Tibial artery (tissue), 4 donors: ENCODE results near the gene CELF4.

Experiments used
- DNase-seq, 2 donors: peaks; one replicate each; pipeline ENCODE4 v3.0.0-alpha.2; 2019
- H3K27ac ChIP-seq, 2 donors: fragments of 200-600 bp; sonication (generic) in 1 of 2; 1 replicate in 1 of 2; 2 replicates in 1 of 2; pipeline ENCODE4 v1.5.1; 2018 to 2019; ENCODE audit warnings: mild to moderate bottlenecking in 1 of 2
- H3K27me3 ChIP-seq, 2 donors: fragments of 200-600 bp; sonication (generic) in 1 of 2; one replicate each; pipeline versions ENCODE4 v1.5.1 to v1.6.0; 2016 to 2019
- H3K36me3 ChIP-seq, 3 donors: fragments of 200-600 bp; sonication (generic) in 2 of 3; one replicate each; pipeline ENCODE4 v1.5.1; 2016 to 2019; ENCODE audit warnings: mild to moderate bottlenecking in 2 of 3
- H3K4me1 ChIP-seq, 4 donors: fragments of 200-600 bp; sonication (generic) in 2 of 4; 1 replicate in 3 of 4; 2 replicates in 1 of 4; pipeline ENCODE4 v1.5.1; 2016 to 2019
- H3K4me3 ChIP-seq, 2 donors: fragments of 200-600 bp; sonication (generic) in 1 of 2; 1 replicate in 1 of 2; 2 replicates in 1 of 2; pipeline ENCODE4 v1.5.1; 2018 to 2019; ENCODE audit warnings: mild to moderate bottlenecking in 2 of 2
- H3K9me3 ChIP-seq, 3 donors: fragments of 200-600 bp; sonication (generic) in 1 of 3; one replicate each; pipeline ENCODE4 v1.5.1; 2016 to 2019
- CTCF ChIP-seq, 2 experiments: fragments of 200-600 bp in 1 of 2; fragments of 450-650 bp in 1 of 2; IDR thresholded peaks; one replicate each; pipeline ENCODE4 v1.5.1; 2017 to 2019; ENCODE audit warnings: antibody characterized with exemption in 2 of 2, mild to moderate bottlenecking in 1 of 2, moderate library complexity in 1 of 2
- intact Hi-C: fragments of 100-400 bp; cut with DNase I; formaldehyde crosslinking; loops from one replicate; pipeline ENCODE4 v1.15.0; 2023; ENCODE audit warnings: low total_unique reads

CELF4 gene

GRCh38 chr18:37538526-37539205, 26.9 kb downstream of the CELF4 start:
- Histone ChIP-seq H3K9me3 (no peaks in the 10 kb centered on the region), H3K4me3 (no peak overlapping the region), H3K36me3 (no peaks in the 10 kb centered on the region), H3K27ac (no peak overlapping the region), H3K4me1 (peaks cover 0 to 5% (median 0%) of the 10 kb centered on the region in 4 donors), H3K27me3 (peaks cover 0 to 83% of the 10 kb centered on the region in 2 donors)
- TF ChIP-seq CTCF (IDR thresholded peaks at IDR 0.05) = no peak
- intact Hi-C loops = loop anchor here (5.0 kb wide), 1 partner anchor 151 kb away; no protein-coding TSS in a partner anchor
- DNase-seq = no peak

GRCh38 chr18:37537868-37538525, 27.6 kb downstream of the CELF4 start:
- H3K9me3 ChIP-seq = no peaks in the 10 kb centered on the region
- intact Hi-C loops = loop anchor here (5.0 kb wide), 1 partner anchor 151 kb away; no protein-coding TSS in a partner anchor
- no peaks in the 10 kb centered on the region for H3K36me3 ChIP-seq
- H3K4me3 ChIP-seq = no peak overlapping the region
- H3K4me1 ChIP-seq = peaks cover 0 to 5% (median 0%) of the 10 kb centered on the region in 4 donors
- TF ChIP-seq CTCF (IDR thresholded peaks at IDR 0.05) = peak; percentile 80 to 88
- DNase-seq = peak; percentile 68 to 78
- peaks cover 0 to 81% of the 10 kb centered on the region in 2 donors for H3K27me3 ChIP-seq
- no peak overlapping the region for H3K27ac ChIP-seq

DNA sequence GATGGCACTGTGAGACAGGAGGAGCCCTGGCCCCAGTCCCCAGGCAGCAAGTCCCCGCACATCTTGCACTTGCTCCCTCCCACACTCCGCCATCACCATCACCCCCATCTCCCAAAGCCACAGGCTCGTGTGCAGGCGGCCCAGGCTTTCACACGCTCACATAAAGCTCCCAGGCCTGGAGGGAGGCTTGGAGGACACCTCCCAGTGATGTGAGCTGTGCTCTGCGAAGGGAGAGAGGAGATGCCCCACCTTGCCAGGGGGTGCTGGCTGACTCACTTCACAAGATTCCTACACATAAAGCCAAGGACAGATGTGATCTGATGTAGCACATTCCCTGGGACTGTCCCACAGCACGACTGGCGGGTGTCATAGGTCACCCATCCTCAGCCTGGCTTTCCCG, 28.9 kb downstream of the CELF4 start:
- intact Hi-C loops = loop anchor here (5.0 kb wide), 1 partner anchor 149 kb away; no protein-coding TSS in a partner anchor
- DNase-seq = no peak
- Histone ChIP-seq H3K9me3 (no peaks in the 10 kb centered on the region), H3K27ac (no peak overlapping the region), H3K27me3 (peaks cover 0 to 75% of the 10 kb centered on the region in 2 donors), H3K36me3 (no peaks in the 10 kb centered on the region), H3K4me1 (peaks cover 0 to 5% (median 0%) of the 10 kb centered on the region in 4 donors), H3K4me3 (no peak overlapping the region)
- no peak for TF ChIP-seq CTCF (IDR thresholded peaks at IDR 0.05)

DNA sequence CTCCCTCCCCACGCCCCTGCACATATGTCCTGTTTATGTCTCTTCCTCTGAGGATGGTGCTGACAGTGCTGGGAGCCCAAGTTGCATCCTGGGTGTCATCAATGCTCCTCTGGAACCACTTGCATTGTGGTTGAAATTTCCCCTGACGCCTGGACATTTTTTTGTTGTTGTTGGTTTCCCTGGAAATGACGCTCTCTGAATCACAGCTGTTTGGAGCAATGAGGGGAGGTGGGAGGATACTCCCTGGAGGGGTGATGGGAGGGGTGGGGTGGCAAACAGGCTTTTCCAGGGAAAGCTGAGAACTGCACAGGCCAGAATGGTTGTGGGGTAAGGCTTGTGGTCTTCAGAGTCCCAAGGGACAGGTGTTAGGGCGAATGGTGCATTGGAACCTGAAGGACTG, 29.6 kb downstream of the CELF4 start:
- Histone ChIP-seq H3K4me1 (peaks cover 0 to 5% (median 0%) of the 10 kb centered on the region in 4 donors), H3K27ac (no peak overlapping the region), H3K36me3 (no peaks in the 10 kb centered on the region), H3K9me3 (no peaks in the 10 kb centered on the region), H3K4me3 (no peak overlapping the region), H3K27me3 (peaks cover 0 to 72% of the 10 kb centered on the region in 2 donors)
- no peak for TF ChIP-seq CTCF (IDR thresholded peaks at IDR 0.05)
- intact Hi-C loops = loop anchor here (5.0 kb wide), 1 partner anchor 149 kb away; no protein-coding TSS in a partner anchor
- no peak for DNase-seq

DNA sequence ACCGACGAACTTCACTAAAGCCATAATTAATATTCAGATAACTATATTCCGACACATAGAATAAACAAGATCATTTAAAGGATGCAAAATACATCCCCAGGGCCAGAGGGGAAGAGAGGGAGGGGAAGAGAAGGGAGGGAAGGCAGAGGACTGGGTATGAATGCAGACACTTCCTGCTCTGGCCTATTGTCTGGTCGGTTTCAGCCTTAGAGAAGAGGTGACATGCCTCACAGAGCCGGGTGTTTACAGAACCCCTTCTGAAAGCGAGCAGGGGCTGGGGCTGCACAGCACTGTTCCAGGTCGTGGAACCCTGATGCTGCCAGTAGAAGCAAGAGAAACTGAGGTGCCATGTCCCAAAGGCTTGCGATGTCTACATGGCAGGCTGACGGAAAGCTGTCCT, 31.0 kb downstream of the CELF4 start:
- no peaks in the 10 kb centered on the region for H3K9me3 ChIP-seq
- peaks cover 0 to 5% (median 0%) of the 10 kb centered on the region in 4 donors for H3K4me1 ChIP-seq
- DNase-seq = no peak
- intact Hi-C loops = loop anchor here (5.0 kb wide), 1 partner anchor 147 kb away; no protein-coding TSS in a partner anchor
- no peak overlapping the region for H3K27ac ChIP-seq
- no peaks in the 10 kb centered on the region for H3K36me3 ChIP-seq
- no peak overlapping the region for H3K4me3 ChIP-seq
- TF ChIP-seq CTCF (IDR thresholded peaks at IDR 0.05) = no peak
- peaks cover 0 to 70% of the 10 kb centered on the region in 2 donors for H3K27me3 ChIP-seq
